HG03108 (cell line): ENCODE measurements around the gene TBC1D10A.

Source experiments
- ATAC-seq: cut with Tn5 transposase; IDR thresholded peaks from one replicate; pipeline ENCODE4 v1.9.1; 2021; ENCODE audit warnings: moderate library complexity; ENCODE audit not compliant: unreplicated experiment

Gene TBC1D10A

DNA sequence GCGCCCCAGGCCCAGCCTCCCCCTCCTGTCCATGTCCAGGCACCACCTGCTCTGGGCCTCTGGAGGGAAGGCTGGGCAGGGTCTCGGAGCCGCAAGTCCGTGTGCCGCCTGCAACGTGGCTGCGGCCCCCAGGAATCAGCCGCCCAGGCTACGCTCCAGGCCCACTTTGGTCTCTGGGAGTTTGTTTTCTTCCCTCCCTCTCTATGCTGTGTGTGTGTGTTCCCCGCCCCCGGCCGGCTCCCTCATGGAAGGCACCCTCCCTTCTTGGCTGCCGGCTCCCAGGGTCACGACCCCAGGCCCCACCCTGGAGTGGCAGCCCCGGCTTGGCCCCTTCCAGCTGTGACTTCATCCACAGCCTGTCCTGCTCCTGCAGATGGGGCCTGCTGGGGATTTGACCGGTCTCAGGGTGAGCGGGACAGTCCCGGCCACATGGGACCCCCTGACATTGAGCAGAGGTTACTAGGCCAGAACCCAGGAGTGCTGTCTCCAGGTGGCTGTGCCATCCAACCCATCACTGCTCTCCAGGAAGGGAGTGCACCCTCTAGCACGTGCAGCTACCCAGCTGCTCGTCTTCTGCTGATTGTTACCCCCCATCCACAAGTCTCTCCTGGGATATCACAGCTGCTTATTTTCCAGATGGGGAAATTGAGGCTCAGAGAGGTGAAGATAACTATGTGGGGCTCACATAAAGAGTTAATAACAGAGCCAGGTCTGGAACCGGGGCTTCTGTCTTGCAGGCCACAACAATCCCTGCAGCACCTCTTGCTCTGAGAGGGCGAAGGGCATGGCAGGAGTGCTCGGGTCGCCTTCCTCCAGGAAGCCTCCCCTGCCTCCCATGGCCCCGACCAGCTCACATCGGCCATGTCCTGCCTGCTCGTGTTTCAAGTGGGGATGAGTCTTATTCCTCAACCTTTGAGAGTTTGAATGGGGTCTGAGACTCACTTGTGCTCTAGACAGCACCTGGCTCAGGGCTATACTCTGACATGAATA, 77.4 kb downstream of the TBC1D10A start:
- ATAC-seq, result no peak

DNA sequence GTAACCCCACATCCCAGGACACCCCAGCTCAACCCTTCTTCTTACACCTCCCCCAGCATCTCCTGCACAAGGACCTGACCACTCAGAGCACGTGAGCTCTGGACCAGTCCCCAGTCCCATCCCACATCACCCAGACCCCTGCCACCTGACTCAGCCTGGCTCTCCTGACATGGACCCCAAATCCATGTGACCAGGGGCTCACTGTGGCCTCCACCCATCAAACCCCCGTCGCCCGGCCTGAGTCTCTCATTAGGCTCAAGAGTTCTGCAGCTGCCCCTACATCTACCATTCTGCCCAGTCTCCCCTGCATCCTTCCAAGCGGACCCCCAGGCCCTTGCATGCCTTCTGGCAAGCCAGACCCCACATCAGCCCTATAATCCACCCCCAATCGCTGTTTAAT, 78.3 kb downstream of the TBC1D10A start:
- no peak for ATAC-seq

DNA sequence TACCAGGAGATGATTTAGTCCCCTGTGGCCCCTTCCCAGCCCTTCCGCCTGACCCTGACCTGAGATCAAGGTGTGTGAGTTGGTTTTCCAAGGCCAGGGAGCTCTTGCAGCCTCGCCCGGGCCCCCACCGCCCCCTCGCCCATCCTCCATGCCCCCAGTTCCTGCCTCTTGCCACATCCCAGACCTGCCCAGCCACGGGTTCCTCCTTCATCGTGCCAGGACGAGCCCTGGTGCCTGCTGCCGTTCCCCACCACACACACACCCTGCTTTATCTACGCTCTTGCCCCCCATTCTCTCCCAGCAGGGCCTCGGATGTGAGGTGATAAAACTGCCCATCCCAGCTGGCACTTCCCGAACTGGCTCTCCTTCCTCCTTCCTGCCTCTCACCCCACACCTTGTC, 78.8 kb downstream of the TBC1D10A start:
- no peak for ATAC-seq

DNA sequence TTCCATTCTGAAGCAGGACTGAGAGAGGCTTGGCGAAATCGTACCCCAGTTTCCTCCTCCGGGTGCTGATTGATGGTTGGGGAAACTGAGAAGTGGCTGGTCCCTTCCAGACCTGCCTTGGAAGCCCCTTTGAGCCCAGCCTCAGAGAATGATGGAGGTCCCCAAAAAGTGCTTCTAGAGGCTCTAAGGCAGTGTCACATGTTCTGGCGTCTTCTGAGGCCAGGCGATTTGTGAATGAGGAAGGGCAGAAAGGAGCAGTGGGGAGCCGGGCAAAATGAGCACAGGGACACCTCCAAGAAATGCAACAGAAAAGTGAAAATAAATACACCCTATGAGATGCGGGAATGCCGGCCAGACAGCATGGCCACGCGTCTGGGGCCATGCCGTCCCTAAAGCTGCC, 79.2 kb downstream of the TBC1D10A start:
- no peak for ATAC-seq

DNA sequence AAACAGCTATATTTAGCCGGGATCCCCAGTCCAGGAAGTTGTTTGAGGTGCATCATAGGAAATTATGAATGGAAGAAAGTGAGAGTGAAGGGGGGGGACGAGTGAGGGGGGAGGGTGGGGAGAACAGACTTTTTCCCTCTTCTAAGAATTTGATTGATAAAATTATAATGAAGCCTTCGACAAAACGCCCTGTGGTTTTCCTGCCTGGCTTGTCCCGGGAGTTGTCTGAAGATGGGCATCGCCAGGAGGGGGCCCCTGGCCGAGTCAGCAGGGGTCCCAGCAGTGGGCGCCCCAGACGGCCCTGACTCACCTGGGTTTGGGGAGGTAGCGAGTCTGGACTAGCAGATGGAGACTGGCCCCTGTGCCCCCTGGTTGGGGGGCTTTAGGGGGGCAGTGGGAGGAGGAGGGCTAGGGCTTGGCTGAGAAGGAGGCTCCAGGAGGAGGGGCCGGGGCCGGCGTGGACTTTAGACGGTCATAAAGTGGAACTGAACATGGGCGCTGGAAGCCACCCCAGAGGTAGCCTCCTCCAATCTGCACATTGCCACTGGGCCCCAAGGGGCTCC, 79.8 kb downstream of the TBC1D10A start:
- ATAC-seq, result no peak

DNA sequence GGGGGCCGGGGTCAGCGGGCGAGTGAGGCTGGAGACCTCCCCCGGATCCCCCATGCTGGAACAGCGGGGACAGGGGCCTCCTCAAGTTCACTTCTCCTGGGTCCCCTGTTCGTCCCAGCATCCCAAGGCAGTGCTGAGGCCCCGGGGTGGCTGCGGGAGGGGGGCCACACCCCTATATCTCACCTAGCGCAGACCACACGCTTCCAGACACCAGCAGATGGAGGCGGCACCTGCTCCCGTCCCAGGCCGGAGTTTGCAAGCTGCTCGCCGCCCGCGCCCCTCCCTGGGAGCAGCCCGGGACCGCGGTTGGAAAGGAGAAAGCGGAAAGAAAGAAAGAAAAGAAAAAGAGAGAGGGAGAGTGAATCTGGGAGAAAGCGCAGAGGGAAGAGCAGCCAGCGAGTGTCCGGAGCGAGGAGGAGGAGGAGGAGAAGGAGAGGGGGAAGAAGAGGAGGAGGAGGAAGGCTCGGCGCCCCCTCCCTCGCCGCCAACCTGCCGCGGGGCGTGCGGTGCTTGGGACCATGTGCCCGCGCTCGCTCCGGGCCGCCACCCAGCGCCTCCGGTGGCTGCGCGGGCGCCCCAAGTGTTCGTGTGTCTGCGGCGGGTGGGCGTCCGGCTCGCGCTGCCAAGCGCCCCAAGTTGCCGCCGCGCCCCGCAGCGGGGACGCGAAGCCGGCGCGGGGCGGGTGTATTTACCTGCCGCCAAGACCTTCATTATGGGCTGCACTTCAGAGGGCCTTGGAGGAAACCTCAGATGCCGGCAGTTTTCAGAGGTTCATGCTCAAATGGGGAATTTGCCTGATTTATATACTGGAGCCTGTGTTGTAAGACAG, 80.5 kb downstream of the TBC1D10A start, which contains the start of gene LIF:
Gene LIF (minus strand): TSS at position 775 of the 829 bp plus-strand sequence. CDS start 64 bp downstream, at position 711.
- no peak for ATAC-seq

DNA sequence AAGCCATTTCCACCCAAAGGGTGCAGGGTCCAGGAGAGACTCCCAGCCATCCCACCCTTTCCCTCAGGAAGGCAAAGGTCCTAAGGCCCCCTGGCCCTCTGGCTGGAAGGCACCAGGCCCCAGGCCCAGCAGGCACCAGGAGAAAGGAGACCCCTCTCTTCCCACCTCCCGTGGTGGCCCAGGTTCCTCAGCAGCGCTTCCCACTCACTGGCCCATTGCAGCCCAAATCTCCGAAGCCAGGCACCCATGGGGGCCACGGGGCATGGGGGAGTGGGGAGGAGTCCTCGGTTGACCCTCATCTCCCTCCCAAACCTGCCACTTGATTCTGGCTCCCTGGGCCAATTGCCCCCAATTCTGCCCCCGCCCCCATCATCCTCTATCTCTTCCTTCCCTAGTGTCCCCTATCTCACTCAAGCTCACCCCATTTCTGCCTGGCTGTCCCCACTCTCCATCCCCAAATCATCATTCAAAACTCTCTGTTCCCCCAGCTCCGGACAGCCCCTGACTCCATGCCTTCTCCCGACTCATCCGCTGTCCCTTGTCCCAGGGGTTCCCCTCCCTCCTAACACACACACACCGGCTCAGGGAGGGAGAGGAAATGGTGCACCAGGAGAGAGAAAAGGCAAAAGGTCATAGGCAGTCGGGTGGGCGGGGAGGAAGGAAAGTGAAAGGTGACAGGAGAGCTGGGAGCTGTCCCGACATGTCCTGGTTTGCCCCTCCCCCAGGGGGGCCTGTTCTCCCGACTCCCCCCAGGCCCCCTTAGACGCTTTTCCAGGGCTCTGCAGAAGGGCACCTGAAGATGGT, 81.4 kb downstream of the TBC1D10A start:
- ATAC-seq, result no peak

DNA sequence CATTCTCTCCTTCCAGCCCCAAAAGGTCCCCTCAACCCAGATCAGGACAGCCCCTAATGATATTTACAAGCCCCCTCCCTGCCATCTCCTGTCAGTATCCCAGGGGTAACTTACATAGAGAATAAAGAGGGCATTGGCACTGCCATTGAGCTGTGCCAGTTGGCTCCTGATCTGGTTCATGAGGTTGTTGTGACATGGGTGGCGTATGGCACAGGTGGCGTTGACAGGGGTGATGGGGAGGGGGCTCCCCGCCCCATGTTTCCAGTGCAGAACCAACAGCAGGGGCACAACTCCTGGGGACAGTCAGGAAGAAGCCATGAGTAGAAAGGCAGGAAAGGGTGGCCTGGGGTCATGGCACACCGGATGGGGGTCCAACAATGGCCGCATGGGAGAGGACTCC, 82.1 kb downstream of the TBC1D10A start:
- no peak for ATAC-seq

DNA sequence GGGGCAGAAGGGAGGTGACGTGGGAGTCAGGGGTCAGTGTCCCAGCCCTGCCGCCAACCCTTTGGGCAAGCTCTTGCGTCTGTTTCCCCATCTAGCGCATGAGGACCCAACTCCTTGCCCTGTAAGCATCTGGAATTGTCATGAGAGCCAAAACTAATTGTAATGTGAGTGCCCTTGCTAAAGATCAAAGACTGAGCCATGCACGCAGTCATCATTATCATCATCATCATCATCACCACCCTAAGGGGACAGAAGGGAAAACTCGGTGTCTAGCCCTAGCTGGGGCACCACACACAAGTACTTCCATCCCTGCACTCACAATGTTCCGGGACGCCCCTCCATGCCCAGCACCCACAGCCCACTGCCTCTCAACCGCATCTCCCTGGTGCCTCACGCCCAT, 82.7 kb downstream of the TBC1D10A start:
- ATAC-seq, result no peak

DNA sequence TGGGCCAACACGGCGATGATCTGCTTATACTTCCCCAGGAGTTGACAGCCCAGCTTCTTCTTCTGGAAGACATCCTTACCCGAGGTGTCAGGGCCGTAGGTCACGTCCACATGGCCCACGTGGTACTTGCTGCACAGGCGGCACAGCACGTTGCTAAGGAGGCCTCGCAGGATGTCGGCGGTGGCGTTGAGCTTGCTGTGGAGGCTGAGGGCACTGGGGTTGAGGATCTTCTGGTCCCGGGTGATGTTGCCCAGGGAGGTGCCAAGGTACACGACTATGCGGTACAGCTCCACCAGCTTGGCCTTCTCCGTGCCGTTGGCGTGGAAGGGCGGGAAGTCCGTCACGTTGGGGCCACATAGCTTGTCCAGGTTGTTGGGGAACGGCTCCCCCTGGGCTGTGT, 83.1 kb downstream of the TBC1D10A start:
- ATAC-seq, result no peak
